Endometrial microvascular endothelial cells (primary cell): ENCODE data around the gene NPTN. TPM values are rescaled to one million over a fixed set of nuclear protein-coding genes. Genes with fewer than 3 reads are reported as not detected.
"Not testable (repeated sequence)": the region's sequence is repeated elsewhere in the genome, so short reads cannot be mapped to it uniquely, and the experiment has no call there.

Experiments used
- in situ Hi-C: cut with HindIII; loops from 2 replicates; pipeline ENCODE4 v1.10.0; 2017; ENCODE audit warnings: low sequenced_read_pairs, low pct_unique_long_range_greater_than_20kb; ENCODE audit errors: inconsistent ontology term
- total RNA-seq: library from RNA; depleted of rRNA; stranded (reverse); fragments of >200 nt; gene quantifications from one replicate; pipeline ENCODE4 v1.2.3, GENCODE V29; 2015; ENCODE audit errors: inconsistent ontology term

NPTN gene
- 80.3 TPM for total RNA-seq

DNA sequence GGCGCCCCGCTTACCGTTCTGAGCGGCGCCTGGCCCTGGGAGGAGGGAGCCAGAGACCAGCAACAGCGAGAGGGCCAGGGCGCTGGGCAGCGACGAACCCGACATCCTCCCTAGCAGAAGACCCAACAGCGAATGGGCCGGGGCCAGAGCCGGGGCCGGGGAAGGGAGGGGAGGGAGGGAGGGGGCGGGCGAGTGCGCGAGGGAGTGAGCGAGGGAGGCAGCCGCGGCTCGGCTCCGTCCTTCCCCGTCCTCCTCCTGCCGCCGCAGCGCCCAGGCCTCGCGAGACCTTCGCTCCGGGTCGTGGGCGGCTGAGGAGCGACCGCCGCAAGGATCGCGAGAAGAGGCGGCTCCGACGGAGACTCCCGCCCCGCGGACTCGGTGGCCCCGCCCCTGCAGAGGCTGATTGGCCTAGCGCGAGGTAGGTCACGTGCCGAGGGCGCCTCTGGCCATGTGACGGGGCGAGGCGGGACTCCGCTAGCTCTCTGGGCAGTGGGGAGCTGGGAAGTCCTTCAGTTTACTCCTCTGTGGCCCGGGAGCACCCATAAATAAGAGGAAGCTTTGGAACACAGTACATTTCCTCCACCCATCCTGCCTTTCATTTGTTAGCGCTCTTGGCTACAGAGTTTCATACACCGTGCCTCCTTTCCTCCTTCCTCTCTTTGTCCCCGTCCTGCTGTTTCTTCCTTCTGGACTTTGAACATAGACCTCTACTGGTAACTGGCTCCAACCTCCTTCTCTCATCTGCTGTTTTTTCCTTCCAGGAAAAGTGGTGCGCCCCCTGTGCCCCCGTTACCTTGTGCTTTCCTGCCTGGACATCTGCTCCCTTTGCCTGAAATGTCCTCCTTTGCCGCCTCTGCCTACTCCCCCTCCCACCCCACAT is at the start of gene NPTN:
Gene NPTN (minus strand): TSS at position 279 of the 880 bp plus-strand sequence. CDS start 174 bp downstream, at position 105.
- in situ Hi-C loops = loop anchor here (5.0 kb wide), 1 partner anchor 36 kb away; no protein-coding TSS in a partner anchor

DNA sequence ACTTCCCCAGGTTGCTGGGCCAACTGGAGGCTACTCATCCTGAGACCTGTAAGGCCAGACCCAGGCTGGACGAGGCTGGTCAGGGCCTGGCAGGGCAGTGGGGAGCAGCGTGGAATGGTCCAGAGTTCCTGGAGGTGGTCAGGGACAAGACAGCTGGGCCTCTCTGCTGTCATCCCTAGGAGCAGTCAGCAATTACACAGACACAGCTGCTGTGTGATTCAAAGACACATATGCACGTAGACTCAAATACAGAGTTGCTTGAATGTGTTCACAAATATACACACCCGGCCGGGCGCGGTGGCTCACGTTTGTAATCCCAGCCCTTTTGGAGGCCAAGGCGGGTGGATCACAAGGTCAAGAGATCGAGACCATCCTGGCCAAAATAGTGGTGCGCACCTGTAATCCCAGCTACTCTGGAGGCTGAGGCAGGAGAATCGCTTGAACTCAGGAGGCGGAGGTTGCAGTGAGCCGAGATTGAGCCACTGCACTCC is 49.5 kb upstream of the NPTN start:
- in situ Hi-C loops = no loop called here

DNA sequence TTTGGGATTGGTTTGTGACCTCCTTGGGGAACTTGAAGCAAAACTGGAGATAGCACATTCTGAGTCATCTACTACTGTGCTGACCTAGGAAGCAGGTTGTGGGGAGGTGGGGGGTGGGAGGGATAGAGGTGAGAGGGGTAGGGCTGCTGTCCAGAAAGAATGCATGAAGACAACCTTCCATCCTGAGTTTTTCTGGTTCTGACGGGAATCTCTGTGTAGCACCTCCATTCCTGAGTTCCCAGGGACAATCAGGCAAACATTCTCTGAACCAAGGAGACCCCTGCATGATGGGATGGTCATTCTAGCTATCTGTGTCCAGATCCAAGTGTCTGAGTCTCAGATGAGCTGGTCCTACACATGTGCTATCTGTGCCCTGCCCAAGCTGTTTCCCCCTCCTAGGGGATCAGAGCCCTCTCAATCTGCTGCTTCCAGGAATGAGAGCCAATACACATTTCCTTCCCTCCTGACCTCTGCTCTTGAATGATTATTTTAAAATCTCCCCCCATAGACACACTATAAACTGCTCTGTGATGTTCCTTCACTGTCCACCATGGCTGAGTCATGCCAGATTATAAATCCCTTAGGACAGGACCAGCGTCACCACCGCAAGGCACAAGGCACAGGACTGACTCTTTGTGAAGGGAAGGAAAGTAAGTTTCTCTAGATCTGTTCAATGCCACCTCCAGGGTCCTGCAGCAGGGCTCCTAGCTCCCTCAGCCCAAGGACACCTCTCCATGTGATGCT is 48.8 kb upstream of the NPTN start:
- in situ Hi-C loops = no loop called here

DNA sequence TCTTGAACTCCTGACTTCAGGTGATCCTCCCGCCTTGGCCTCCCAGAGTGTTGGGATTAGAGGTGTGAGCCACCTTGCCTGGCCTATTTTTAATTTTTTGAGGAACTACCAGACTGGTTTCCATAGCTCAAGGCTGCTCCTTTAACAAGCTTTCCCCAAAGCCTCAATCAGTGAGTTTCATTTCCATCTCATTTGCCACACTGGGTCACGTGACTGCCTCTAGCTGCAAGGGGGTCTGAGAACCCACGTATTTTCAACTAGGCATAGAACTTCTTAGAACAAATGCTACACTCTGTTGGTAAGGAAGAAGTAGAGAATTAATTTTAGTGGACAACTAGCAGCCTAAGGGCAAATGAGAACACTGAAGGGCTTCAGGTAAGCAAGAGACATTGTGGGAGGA is 47.9 kb upstream of the NPTN start:
- in situ Hi-C loops = no loop called here

DNA sequence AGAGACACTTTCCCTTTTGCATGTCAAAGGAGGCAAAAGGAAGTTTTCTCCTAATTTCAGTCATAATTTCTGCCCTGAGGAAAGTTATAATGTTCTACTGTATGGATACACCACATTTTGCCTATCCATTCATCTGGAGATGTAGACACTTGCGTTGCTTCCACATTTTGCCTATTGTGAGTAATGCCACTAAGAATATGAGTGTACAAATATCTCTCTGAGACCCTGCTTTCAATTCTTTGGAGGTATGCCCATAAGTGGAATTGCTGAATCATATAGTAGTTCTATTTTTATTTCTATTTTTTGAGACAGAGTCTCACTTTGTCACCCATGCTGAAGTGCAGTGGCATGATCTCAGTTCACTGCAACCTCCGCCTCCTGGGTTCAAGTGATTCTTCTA is 47.4 kb upstream of the NPTN start:
- in situ Hi-C loops = no loop called here

DNA sequence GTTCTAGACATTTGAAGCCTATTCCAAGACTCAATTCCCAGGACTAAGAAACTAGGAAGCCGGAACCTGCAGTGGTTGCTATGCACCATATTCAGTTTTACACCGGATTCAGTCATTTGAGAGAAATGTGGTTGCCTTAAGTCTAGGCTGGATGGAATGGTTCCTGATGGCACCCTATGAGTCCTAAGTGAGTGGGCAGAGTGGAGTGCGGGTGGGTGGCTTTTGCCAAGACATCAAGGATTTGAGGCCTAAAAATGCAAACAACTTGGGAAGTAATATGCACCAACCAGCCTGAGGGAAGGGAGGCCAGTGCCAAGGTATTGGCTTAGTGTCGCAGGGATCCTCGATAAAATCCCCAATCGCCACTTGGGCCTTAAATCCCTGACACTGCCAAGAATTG is 46.8 kb upstream of the NPTN start:
- in situ Hi-C loops = no loop called here

DNA sequence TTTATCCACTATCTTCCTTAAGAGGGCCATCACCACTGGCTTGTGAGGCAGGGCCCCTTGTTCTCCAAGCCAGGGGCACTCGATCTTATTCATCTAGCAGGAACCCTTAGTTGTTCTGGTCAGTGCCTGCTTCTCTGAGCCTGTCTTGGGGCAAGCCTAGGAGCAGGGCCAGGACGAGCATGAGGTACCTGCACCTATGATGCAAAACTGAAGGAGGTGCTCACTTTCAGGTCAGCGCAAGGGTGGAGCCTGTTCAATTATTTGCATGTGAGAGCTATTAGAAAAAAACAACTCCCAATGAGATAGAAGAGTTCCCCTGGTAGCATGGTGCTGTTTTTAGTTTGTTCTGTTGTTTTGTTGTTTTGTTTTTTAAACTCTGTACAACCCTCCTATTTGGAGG is 46.0 kb upstream of the NPTN start:
- in situ Hi-C loops = no loop called here

DNA sequence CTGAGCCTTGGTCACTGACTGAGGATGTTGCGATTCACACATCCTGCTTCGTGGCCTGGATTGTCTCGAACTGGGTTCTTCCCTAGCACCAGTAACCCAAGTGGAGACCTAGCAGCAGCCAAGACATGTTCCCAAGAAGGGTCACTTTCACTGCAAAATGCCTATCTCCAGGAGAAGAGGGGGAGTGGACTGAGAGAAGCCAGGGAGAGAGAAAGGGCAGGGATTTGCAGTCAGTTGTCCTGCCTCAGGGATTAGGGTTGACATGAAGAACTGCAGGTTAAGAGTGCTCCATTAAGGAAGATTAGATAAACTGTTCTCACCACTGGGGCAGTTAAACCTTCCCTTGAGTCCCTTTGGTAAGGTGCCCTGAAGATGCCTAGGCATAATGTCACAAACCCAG is 45.3 kb upstream of the NPTN start:
- in situ Hi-C loops = no loop called here

DNA sequence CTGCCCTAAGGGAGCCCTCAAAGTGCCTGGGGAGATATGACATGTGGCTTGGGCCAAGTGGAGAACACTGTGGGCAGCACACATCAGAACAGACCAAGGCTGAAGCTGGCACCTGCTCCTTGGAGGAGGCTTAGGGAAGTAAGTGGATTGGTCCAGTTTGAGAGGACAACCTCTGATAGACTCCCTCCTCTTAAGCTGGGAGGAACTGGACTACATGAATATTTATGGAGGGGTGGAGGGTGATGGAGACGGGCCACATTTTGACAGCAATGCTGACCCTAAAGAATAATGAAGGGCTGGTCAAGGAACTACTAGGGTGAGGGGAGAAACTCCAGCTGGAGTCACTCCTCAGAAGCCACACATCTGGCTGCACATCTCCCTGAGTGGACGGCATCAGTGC is 44.5 kb upstream of the NPTN start:
- in situ Hi-C loops = no loop called here

DNA sequence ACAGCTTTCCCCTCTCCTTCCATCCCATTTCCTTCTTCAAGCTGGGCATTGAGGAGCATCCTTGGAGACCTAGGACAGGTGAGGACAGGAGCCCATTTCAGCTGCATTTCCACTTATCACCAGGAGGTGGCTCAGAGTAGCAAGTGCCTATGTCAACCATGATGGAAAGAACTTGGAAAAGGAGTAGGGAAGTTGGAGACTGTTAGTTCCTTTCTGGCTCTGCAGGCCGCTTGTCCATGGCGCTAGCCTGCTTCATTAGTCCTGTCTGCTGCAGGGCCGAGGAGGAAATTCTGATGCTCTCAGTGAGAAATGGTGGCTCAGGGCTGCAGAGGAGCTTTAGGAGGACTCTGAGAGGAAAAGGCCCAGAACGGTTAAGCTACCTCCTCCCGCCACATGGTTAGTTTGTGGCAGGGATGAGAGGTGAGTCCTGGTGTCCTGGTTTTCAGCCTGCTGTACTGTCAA is 44.0 kb upstream of the NPTN start:
- in situ Hi-C loops = no loop called here

DNA sequence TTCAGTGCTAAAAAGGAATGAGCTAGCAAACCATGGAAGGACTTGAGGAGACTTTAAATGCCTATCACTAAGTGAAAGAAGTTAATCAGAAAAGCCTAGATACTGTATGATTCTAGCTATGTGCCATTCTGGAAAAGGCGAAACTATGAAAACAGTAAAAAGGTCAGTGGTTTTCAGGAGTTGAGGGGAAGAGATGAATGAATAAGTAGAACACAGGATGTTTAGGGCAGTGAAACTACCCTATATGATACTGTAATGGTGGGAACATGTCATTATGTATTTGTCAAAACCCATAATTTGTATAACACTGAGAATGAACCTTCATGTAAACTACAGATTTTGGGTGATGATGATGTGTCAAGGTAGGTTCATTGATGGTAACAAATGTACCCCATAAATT is 41.4 kb upstream of the NPTN start:
- in situ Hi-C loops = no loop called here

DNA sequence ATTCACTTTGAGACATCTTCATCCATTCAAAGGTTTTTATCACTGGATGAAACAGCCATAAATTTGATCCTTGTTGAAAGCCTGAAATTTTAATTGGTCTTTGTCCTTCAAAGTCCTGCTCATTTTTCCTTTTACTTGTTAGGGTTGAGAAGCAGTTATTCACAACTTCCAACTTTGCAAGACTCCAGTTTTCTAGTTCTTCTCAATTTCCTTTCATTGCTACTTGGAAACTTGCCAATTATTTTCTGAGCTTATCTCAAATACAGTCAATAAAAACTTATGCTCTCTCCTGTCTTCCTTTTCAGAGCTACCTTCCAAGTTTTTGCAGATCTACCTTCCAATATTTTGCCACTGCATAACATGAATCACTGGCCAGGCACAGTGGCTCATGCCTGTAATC is 27.3 kb upstream of the NPTN start:
- in situ Hi-C loops = no loop called here

DNA sequence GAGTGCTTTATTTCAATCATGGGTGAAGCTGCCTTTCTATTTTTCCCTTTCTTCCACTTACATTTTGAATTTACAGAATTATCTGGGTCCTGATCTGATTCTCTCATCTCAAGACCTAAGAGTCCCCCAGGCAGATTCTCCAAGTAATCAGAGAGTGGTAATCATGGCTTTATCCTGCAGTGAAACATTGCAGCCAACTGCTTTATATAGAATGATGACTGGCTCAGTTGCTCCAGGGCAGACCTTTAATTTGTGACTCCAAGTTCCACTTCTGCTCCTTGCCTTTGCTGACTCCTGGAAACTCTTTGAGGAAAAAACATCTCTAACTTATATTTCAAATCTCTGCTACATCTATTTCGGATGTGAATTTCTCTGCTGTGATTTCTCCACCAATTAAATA is 25.5 kb upstream of the NPTN start:
- in situ Hi-C loops = no loop called here

DNA sequence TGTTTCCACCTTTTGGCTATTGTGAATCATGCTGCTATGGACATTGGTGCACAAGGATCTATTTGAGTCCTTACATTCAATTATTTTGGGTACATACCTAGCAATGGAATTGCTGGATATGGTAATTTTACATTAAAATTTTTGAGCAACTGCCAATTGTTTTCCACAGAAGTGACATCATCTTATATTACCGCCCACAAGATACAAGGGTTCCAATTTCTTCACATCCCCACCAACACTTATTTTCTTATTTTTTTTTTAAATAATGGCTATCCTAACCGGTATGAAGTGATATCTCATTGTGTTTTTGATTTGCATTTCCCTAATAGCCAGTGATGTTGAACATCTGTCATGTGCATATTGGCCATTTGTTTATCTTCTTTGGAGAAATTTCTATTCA is 22.5 kb upstream of the NPTN start:
- in situ Hi-C loops = no loop called here

DNA sequence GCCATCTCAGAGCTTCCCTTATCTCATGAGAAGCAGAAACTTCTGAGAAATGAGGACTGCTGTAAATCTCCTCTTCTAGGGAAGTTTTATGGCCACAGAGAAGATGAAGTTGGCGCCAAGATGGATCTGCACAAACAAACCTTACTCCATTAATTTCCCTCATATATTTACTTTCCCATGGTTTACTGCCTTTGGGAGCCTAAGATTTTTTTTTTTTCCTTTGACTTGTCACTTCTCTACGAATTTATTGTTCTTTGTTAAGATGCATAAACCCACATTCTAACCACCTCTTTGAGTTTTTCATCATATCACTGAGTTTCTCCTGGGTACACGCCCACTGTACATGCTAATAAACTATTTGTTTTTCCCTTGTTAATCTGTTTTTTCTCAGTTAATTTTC is 21.5 kb upstream of the NPTN start:
- in situ Hi-C loops = no loop called here

DNA sequence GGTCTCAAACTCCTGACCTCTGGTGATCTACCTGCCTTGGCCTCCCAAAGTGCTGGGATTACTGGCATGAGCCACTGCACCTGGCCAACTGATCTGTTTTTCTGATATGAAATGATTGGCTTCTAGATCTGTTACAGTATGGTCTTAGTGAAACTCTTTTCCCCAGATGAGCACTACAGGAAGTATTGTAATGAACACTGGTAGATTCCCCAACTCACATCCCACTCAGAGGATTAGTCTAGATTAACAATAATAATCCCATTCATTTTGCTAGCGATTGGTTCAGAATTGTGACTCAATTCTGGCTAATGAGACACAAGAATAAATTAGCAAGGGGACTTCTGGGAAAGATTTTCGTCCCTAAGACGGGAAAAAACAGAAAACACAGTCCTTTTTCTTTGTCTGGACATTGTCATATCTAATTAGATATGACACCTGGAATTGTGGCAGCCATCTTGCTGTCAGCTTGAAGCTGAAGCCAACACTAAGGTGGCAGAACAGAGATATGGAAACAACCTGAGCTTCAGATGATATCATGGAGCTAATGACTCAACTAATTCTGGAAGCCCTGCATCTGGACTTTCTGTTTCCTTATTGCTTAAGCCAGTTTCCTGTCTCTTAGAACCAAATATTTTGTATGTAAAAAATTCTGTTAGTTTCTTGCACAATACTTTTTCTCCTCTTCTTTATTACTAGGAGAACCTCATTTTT is 17.4 kb upstream of the NPTN start:
- in situ Hi-C loops = no loop called here

DNA sequence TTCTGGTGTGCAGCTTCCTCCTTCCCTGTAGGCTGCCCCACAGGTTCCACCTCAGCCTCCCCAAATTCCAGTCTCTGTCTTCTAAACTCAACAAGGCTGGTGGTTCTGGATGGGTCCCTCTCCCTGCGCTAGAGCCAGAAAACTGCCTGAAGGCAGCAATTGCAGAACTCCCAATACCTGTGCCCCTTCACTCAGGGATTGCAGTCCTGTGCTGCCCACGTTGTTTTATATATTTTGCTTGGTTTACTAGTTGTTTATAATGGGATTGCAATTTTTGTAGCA is 14.8 kb upstream of the NPTN start:
- in situ Hi-C loops = no loop called here

DNA sequence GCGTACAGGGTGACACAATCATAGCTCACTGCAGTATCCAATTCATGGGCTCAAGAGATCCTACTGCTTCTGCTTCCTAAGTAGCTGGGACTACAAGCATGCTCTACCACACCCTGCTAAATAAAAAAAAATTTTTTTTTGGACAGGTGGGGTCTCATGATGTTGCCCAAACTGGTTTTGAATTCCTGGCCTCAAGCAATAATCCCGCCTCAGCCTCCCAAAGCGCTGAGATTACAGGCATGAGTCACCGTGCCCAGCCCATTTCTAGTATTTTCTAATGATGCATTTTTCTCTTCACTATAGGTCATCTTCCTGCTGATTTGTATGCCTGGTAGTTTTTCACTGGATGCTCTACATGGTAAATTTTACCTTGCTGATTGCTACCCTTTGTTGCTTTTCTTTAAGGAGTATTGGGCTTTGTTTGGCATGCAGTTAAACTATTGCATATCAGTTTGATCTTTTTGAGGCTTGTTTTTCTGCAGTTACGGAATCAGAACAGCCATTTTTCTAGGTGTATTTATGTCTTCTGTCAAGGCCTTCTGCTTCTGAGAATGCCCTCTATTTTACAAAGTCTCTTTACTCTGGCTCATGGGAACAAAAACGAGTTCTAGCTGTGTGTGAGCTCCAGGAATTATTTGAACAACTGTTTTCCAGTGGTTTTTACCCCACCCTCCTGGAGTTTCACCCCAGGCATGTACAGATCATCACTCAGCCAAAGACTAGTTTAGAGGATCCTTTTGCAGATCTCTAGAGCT is 14.2 kb upstream of the NPTN start:
- in situ Hi-C loops = no loop called here

DNA sequence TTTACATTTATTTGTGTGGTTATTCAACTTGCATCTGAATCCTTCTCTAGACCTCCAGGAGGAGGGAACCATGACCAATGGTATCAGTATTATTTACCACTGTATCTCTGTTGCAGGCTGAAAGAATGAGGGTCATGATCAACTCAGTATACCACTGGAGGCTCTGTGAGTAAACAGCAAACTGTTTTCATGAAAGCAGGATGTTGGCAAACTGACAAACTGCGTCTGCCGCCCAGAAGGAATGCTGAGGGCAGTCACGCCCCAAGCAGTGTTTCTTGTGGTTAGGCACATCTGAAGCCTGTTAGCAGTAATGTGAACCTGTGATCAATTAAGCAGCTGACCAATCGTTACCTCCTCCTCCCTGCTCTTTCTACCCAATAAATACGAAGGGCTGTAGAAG is 6.3 kb upstream of the NPTN start:
- in situ Hi-C loops = not testable (repeated sequence)
